HS-27A (cell line): Measurements from ENCODE around the gene PIWIL4.
"Not testable (repeated sequence)": the region's sequence is repeated elsewhere in the genome, so short reads cannot be mapped to it uniquely, and the experiment has no call there.

Source experiments
- DNase-seq: peaks from one replicate; pipeline ENCODE4 v3.0.0-alpha.2; 2012; ENCODE audit warnings: low read depth, missing footprints

Gene PIWIL4

DNA sequence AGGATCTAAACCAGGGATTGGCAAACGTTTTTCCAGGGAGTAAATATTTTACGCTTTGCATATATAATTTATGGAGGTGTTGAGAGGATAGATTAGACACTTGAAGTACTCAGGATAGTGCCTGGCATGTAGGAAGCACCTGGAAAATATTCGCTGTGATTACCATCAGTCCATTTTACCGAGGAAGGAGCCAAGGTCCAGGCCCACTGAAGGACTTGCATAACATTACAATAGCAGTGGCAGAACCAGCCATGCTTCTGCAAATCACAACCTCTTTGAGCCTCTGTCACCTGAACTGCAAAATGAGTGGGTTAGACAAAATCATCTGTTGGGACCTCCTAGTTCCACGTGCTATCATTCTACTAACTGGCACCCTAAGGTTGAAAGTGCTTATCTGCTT lies 18.0 kb upstream of the PIWIL4 start:
- DNase-seq = no peak

- no peak for DNase-seq
Measured at GRCh38 chr11:94550513-94550912, 16.7 kb upstream of the PIWIL4 start.

DNA sequence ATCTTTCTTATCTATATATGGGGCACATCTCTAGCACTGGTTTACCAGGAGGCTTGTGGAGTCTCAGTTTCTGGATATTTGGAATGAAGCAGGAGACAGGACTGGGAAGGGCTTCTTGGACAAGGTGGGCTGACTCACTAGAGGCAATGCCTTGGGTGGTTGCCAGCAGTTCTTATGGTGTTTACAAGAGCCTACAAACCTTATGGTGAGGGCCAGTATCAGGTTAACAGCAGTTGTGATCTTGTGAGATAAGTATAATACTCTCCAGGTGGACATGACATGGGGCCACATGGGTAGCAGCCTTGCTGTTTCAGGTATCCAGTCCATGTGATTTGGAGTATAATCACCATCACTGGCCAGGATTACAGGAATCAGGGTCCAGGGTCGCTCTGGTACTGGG lies 13.2 kb upstream of the PIWIL4 start:
- DNase-seq = no peak

GRCh38 chr11:94555752-94556329 lies 11.3 kb upstream of the PIWIL4 start:
- DNase-seq = not testable (repeated sequence)

GRCh38 chr11:94557421-94557820 lies 9.7 kb upstream of the PIWIL4 start:
- DNase-seq = no peak

DNA sequence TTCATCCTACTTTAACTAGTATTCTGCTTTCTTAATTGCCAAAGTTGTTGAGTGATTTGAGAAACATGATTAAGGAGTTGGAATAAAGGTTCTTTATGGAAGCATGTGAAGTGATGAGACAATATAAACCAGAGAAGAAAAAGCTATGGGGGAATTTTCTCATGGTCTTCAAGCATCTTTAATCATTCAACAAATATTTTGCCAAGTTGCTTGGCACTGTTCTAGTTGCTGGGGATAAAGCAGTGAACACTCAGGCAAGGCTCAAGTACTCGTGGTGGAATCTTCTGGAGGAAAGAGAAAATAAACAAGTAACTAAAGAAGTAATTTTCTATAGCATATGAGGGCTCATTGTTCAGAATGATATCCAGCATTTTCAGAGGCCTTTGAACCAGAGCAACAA lies 9.2 kb upstream of the PIWIL4 start:
- DNase-seq = no peak

DNA sequence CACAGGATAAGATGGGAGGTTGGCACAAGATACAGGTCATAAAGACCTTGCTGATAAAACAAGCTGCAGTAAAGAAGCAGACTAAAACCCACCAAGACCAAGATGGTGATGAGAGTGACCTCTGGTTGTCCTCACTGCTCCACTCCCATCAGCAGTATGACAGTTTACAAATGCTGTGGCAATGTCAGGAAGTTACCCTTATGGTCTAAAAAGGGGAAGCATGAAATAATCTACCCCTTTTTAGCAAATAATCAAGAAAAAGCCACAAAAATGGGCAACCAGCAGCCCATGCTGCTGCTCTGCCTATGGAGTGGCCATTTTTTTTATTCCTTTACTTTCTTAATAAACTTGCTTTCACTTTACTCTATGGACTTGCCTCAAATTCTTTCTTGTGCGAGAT lies 8.7 kb upstream of the PIWIL4 start:
- no peak for DNase-seq

- no peak for DNase-seq
Measured at GRCh38 chr11:94558932-94559331, 8.2 kb upstream of the PIWIL4 start.

GRCh38 chr11:94559361-94559760 lies 7.8 kb upstream of the PIWIL4 start:
- no peak for DNase-seq

DNA sequence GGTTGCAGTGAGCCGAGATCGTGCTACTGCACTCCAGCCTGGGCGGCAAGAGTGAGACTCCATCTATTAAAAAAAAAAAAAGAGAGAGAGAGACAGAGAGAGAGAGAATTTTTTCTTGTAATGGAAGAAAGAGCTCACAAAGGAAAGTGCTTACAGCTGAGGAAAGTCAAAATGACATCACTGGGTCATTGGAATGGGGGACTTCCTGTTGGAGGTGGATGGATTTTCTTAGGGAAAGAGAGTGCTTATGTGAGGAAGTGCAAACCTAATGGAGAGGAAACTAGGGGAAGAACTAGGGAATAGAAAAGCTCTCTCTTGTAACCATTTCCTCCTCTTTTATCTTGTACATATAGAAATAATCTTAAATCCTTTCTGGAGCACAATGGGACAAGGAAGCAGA lies 6.3 kb upstream of the PIWIL4 start:
- no peak for DNase-seq

GRCh38 chr11:94563176-94563847 lies 3.9 kb upstream of the PIWIL4 start:
- DNase-seq = no peak

- no peak for DNase-seq
Measured at GRCh38 chr11:94563848-94564467, 3.2 kb upstream of the PIWIL4 start.

GRCh38 chr11:94568200-94568599 lies 1.0 kb downstream of the PIWIL4 start:
- DNase-seq = no peak

DNA sequence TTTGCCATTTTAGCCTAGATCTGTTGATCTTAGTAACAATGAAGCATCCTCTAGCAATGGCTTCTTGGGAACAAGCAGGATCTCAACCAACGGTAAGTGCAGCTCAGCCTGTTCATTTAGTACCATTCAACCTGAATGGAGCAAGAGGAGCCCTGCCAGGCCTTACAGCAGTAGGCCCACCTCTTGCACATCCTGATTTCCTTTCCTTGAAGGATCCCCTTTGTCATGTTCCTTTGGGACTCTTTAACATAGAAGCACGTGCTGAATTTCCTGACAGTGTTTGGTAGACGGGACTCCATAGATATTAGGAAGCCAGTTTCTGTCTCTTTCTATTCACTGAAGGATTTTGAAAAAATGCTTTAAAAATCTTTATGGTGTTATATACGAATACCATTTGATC lies 1.5 kb downstream of the PIWIL4 start:
- DNase-seq = no peak

- not testable (repeated sequence) for DNase-seq
Measured at GRCh38 chr11:94572975-94573374, 5.8 kb downstream of the PIWIL4 start.

GRCh38 chr11:94574193-94574961 lies 7.2 kb downstream of the PIWIL4 start:
- peak; percentile 29 for DNase-seq

GRCh38 chr11:94576306-94576705 lies 9.1 kb downstream of the PIWIL4 start:
- DNase-seq = no peak

DNA sequence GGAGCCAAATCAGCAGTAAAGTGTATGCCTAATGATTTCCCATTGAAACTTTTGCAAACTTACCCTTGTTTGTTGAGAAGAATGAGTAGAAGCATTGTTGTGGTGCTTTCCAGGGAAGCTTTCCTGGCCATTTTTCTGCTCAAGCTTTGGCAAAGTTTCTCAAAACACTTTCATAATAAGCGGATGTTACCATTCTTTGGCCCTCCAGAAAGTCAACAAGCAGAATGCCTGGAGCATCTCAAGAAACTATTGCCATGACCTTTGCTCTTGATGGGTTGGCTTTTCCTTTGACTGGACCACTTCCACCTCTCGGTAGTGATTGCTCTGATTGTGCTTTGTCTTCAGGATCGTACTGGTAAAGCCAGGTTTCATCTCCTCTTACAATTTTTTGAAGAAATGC lies 10.7 kb downstream of the PIWIL4 start:
- DNase-seq = no peak

DNA sequence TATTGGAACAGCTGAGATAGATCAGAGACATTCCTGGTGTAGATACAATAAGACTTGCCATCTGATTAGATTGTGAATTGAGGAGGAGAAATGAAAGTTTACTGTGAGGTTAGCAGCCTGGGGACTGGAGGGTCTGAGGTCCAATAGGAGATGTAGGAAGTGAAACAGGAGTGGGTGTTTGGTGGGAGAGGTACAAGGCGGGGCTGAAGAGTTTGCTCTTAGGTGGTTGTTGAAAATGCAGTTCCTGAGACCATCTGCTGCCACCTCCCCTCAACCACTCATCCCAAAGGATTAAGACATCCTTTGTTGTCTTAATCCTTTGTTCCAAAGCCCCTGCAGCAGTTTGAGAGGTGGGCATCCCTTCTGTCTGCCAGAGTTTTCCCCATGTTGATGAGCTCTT lies 14.8 kb downstream of the PIWIL4 start:
- no peak for DNase-seq

GRCh38 chr11:94583213-94583865 lies 16.2 kb downstream of the PIWIL4 start:
- no peak for DNase-seq

- DNase-seq = no peak
Measured at GRCh38 chr11:94583866-94584500, 16.8 kb downstream of the PIWIL4 start.

DNA sequence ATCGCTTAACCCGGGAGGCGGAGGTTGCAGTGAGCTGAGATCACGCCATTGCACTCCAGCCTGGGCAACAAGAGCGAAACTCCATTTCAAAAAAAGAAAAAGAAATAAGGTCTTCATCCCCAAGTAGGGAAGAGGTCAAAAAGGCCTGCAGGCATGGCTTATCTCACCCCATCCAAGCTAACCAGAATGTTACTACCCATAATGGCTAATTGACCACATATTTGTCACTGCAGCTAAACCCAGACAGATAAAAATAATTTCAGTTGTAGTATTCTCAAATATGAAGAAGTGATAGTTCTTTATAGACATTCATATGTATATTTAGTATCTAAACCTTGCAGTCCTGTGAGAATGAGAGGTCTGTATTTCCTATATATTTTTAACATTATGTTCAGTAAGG lies 17.8 kb downstream of the PIWIL4 start:
- DNase-seq = no peak
